HG03196 (cell line): ENCODE data around the gene ING2.

ENCODE experiments used
- ATAC-seq: cut with Tn5 transposase; IDR thresholded peaks from one replicate; pipeline ENCODE4 v1.9.1; 2021; ENCODE audit not compliant: unreplicated experiment

Gene ING2

GRCh38 chr4:183499389-183499788 is 5.5 kb upstream of the ING2 start:
- ATAC-seq, result no peak

DNA sequence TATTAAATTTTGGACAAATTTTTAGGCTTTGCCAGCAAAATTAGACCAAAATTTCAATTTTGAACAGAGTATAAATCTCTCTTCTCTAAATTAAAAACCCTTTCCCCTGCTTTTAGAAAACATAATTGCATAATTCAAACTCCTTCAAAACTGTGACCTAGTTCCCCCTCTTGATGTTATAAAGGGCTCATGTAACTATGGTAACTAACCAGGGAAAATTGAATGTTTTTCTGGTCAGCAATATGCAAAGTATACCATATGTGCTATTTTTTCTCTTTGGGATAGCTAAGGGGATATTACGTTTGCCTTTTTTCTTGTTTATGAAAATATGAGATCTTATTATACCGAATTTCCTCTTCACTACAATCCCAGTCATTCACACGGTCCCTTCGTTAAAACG is 5.1 kb upstream of the ING2 start:
- ATAC-seq, result no peak

- peak; percentile 6 for ATAC-seq
Measured at GRCh38 chr4:183503497-183504063, 1.3 kb upstream of the ING2 start.

- ATAC-seq, result peak; percentile 74
Measured at GRCh38 chr4:183504064-183504929, 561 bp upstream of the ING2 start.

- peak; percentile 38 for ATAC-seq
Measured at GRCh38 chr4:183505611-183506388, 942 bp downstream of the ING2 start.

DNA sequence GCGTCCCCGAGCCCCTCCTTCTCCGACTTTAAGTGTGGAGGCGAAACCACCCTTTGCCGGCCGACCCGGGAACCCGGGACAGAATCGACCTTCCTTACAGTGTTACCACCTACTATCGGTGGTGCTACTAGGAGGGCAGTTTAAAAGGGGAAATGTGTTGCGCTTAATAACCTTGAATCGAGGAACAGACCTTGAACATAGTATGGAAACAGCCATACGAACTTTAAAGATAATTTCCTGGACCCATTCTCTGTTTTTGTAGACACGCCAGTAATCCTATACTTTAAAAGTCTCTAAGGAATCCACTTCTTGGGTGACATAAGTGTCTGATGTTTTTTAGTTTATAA is 1.5 kb downstream of the ING2 start:
- no peak for ATAC-seq

DNA sequence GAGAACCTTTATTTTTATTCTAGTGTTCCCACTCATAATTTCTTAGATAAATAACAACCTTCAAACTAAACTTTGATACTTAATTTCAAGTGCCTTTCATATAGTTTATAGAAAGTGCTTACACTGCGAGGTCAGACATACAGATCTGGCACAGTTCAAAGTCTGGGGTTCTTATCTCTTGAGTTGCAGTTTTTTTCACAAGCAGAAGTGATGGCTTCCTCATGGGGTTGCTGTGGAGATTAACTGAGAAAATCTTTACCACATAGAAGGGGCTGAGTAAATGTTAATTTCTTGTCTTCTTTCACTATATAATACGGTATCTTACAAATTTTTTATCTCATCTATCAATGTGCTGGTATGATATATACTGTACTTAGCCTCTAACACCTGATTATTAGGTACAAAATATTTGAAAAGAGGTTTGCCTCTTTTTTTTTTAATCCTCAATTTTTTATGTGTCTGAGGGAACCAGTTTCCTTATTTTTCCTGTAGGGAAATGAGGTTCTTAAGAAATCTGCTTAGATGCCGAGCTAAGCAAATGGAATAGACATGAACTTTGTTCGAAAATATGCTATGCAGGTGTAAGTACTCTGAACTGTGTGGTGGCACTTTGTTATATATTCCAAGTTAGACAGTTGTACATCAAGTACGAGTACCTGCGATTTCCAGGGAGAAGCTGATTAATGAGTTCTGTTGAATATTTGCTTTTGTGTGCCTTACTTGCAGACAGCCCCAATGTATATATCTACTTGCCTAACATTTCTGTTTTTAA is 3.3 kb downstream of the ING2 start:
- no peak for ATAC-seq

- no peak for ATAC-seq
Measured at GRCh38 chr4:183508697-183509335, 4.0 kb downstream of the ING2 start.

- no peak for ATAC-seq
Measured at GRCh38 chr4:183515411-183515810, 10.6 kb downstream of the ING2 start.

DNA sequence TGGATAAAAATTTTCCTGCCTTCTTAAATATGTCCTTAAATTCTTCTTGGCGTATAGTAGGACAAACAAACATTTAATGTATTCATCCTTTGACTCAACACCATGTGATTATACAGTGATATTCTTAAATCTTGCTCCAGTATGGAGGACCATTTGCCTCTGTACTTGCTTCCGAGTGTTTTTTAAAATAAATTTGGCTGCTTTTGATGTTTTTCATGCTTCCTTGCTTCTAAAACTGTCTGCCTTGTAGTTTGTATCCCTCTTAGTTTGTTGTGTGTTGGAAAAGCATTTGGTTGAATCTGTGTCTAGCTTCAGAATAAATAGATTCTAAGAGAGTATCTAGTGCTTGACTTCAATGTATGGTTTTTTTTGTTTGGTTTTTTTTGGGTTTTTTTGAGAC is 12.3 kb downstream of the ING2 start:
- ATAC-seq, result no peak

DNA sequence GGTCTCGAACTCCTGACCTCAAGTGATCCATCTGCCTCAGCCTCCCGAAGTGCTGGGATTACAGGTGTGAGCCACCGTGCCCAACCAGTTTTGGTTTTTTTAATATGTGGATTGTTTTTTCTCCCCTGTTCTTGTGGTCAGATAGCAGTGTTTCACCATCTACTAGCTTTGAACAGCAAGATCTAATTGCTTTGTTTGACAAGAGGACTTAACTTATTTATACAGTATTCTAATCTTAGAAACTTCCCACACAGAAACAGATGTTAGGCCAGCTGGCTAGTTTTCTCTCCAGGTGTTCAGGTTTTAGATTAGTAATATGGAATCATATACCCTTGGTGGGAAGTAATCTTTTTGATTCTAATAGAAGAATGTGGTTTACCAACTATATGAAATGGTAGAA is 12.9 kb downstream of the ING2 start:
- ATAC-seq, result no peak

DNA sequence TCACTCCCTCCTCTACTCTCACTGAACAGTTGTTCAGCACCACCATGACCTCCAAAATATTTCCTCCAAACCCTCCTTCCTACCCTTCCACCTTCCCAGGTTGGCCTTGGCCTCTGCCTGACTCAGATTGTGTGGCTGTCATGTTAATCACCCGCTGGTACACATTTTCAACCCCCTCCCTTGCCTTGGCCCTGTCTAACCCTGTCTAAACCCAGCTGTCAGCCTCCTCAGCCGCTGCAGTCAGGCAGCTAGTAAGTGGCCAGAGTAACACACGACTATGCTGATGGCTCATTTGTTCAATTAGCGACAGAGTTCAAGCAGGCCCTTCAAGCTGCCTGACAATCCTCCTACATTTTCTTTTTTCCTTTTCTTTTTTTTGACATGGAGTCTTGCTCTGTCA is 18.0 kb downstream of the ING2 start:
- no peak for ATAC-seq

DNA sequence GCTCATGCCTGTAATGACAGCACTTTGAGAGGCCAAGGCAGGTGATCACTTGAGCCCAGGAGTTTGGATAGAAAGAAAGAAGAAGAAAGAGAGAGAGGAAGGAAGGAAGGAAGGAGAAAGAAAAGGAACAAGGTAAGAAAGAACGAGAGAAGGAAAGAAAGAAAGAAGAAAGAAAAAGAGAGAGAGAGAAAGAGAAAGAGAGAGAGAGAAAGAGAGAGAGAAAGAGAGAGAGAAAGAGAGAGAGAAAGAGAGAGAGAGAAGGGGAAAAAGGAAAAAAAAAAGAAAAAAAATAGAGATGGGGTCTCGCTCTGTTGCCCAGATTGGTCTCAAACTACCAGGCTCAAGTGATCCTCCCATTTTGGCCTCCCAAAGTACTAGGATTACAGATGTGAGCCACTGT is 22.5 kb downstream of the ING2 start:
- no peak for ATAC-seq

- ATAC-seq, result no peak
Measured at GRCh38 chr4:183532821-183533220, 28.0 kb downstream of the ING2 start.

DNA sequence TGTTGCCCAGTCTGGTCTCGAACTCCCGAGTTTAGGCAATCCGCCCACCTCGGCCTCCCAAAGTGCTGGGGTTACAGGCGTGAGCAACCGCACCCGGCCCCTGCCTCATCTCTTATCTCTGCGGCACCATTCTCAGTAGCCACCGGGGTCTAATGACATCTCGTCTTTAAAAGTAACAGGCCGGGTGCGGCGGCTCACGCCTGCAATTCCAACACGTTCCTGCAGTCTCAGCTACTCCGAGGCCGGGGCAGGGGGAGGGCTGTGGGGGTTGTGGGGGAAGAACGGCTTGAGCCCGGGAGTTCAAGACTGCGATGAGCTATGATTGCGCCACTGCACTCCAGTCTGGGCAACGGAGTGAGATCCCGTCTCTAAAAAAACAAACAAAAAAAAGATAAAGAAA is 28.8 kb downstream of the ING2 start:
- ATAC-seq, result no peak

- ATAC-seq, result no peak
Measured at GRCh38 chr4:183540410-183541009, 35.7 kb downstream of the ING2 start.

DNA sequence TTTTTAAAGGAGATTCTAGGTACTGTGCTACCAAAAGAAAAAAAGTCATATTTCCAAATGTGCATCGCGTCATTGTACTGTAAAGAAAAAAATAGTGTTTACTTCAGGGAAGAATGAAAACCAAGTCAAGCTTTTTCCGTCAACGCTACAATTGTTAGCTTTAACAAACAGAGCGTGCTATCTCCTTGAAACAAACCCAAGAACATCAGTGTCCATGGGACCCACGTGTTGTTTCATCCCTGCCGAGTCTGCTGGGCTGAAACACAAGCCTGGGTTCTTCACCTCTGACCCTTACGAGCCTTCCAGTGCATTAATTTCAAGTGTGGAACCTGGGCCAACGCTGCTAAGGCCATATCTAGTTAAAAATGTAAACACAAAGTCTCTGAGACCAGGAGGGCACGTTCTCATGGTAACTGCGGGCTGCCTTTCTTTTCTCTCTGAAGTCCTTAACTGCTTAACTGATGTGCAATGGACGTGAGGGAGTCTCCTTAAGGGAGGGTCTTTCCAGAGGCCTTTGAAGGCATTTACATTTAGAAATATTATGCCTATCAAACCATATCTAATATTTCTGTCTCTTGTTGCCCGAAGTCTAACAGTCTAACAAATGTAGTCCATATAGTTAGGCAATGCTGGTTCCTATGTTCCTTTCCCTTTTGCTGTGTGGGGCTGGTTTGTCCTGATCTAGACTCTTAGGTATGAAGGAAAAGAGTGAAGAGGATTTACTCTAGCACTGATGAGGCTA is 36.3 kb downstream of the ING2 start:
- ATAC-seq, result no peak

- no peak for ATAC-seq
Measured at GRCh38 chr4:183541752-183542040, 36.8 kb downstream of the ING2 start.

GRCh38 chr4:183543435-183543834 is 38.6 kb downstream of the ING2 start:
- ATAC-seq, result no peak

- no peak for ATAC-seq
Measured at GRCh38 chr4:183544109-183544508, 39.3 kb downstream of the ING2 start.
